SU-DHL-6 (cell line): ENCODE measurements around the gene GNAQ.

ENCODE experiments used
- EZH2phosphoT487 ChIP-seq: fragments of 200-600 bp; sonication (generic), shearing (Covaris generic); conservative IDR thresholded peaks from 2 replicates; pipeline ENCODE4 v1.6.1; 2018; ENCODE audit warnings: mild to moderate bottlenecking, antibody characterized with exemption, low read length, moderate library complexity, mixed read lengths
- TF ChIP-seq, protein P1 (sequence below): fragments of 200-600 bp; sonication (generic); IDR thresholded peaks from one replicate; pipeline ENCODE4 v1.5.1; 2017; ENCODE audit warnings: antibody characterized with exemption, mild to moderate bottlenecking, low read length, moderate library complexity; ENCODE audit not compliant: insufficient read depth, poor library complexity, severe bottlenecking

- TF ChIP-seq, protein P1, sequence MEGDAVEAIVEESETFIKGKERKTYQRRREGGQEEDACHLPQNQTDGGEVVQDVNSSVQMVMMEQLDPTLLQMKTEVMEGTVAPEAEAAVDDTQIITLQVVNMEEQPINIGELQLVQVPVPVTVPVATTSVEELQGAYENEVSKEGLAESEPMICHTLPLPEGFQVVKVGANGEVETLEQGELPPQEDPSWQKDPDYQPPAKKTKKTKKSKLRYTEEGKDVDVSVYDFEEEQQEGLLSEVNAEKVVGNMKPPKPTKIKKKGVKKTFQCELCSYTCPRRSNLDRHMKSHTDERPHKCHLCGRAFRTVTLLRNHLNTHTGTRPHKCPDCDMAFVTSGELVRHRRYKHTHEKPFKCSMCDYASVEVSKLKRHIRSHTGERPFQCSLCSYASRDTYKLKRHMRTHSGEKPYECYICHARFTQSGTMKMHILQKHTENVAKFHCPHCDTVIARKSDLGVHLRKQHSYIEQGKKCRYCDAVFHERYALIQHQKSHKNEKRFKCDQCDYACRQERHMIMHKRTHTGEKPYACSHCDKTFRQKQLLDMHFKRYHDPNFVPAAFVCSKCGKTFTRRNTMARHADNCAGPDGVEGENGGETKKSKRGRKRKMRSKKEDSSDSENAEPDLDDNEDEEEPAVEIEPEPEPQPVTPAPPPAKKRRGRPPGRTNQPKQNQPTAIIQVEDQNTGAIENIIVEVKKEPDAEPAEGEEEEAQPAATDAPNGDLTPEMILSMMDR, result no peak
- no peak for TF ChIP-seq EZH2phosphoT487
Observed at GRCh38 chr9:77817590-77818311, 213.9 kb downstream of the GNAQ start.
